Suprapubic skin (tissue), 3 donors: Measurements from ENCODE around the gene RNF212.

Source experiments
- CTCF ChIP-seq, 2 donors: fragments of 200-600 bp in 1 of 2; fragments of 450-650 bp in 1 of 2; sonication (generic) in 1 of 2; IDR thresholded peaks; one replicate each; pipeline ENCODE4 v1.5.1; 2016 to 2019; ENCODE audit warnings: antibody characterized with exemption in 2 of 2, mild to moderate bottlenecking in 1 of 2, moderate library complexity in 1 of 2
- POLR2AphosphoS5 ChIP-seq, 3 donors: sonication (generic); formaldehyde crosslinking; IDR thresholded peaks; one replicate each; pipeline ENCODE4 v1.6.1; 2017; ENCODE audit warnings: antibody characterized with exemption in 3 of 3

GRCh38 chr4:1078490-1078889 is 34.9 kb downstream of the RNF212 start:
- TF ChIP-seq CTCF (IDR thresholded peaks at IDR 0.05) (no peak), POLR2AphosphoS5 (IDR thresholded peaks at IDR 0.05) (no peak)
